Panc1 (cell line): ENCODE results near the gene ETV5. TPM values are rescaled to one million over a fixed set of nuclear protein-coding genes. Genes with fewer than 3 reads are reported as not detected.

Source experiments
- ATAC-seq: fragments of 200-7000 bp; cut with Tn5 transposase; 2 replicates; pipeline ENCODE4 v1.9.1; 2020; ENCODE audit warnings: mild to moderate bottlenecking, moderate library complexity
- BruUV-seq: library from RNA; stranded (reverse); fragments of 400-500 nt; replicated peaks from 2 replicates; lab custom pipeline; 2021; lab: Mats Ljungman, UMichigan
- CTCF ChIA-PET: fragments of 300-600 bp; sonication (Branson Sonifier 250); formaldehyde crosslinking; loops from one replicate; lab custom pipeline; 2022; ENCODE audit warnings: antibody characterized with exemption; lab: Charles Lee
- POLR2A ChIA-PET: fragments of 300-600 bp; sonication (Branson Sonifier 250); formaldehyde crosslinking; loops from one replicate; lab custom pipeline; 2022; ENCODE audit warnings: antibody characterized with exemption; lab: Charles Lee
- DNase-seq: peaks from one replicate; pipeline ENCODE4 v3.0.0-alpha.2; 2010; ENCODE audit warnings: low read depth, low spot score
- H3K27ac ChIP-seq: 2 replicates; pipeline ENCODE4 v1.5.1; 2011; ENCODE audit warnings: mild to moderate bottlenecking, low read length, inconsistent platforms
- H3K27me3 ChIP-seq: fragments of 200-500 bp; sonication (Bioruptor generic); 2 replicates; pipeline ENCODE4 v1.6.0; 2014; ENCODE audit warnings: low read length, inconsistent platforms; ENCODE audit not compliant: control insufficient read depth, insufficient read depth
- H3K36me3 ChIP-seq: fragments of 200-500 bp; sonication (Bioruptor generic); 2 replicates; pipeline ENCODE4 v1.5.1; 2014; ENCODE audit warnings: inconsistent platforms, mild to moderate bottlenecking, low read length, moderate library complexity; ENCODE audit not compliant: control insufficient read depth, insufficient read depth
- H3K4me1 ChIP-seq: 2 replicates; pipeline ENCODE4 v1.5.1; 2011; ENCODE audit warnings: inconsistent platforms, mild to moderate bottlenecking, low read length, moderate library complexity; ENCODE audit not compliant: control insufficient read depth, insufficient read depth
- H3K4me3 ChIP-seq, 2 experiments: 2 replicates each; pipeline ENCODE4 v1.5.1; 2011 to 2012; ENCODE audit warnings: low read depth in 2 of 2, low read length in 2 of 2, mild to moderate bottlenecking in 2 of 2, inconsistent platforms in 1 of 2, moderate library complexity in 1 of 2
- H3K9me3 ChIP-seq: fragments of 200-500 bp; sonication (Bioruptor generic); 2 replicates; pipeline ENCODE4 v1.5.1; 2014; ENCODE audit warnings: low read depth, mild to moderate bottlenecking, inconsistent platforms, low read length, moderate library complexity; ENCODE audit not compliant: control insufficient read depth, insufficient read depth
- CTCF ChIP-seq: fragments of 450-650 bp; IDR thresholded peaks from 2 replicates; pipeline ENCODE4 v1.5.1; 2017; ENCODE audit warnings: mild to moderate bottlenecking
- POLR2AphosphoS5 ChIP-seq: IDR thresholded peaks from 2 replicates; pipeline ENCODE4 v1.6.1; 2012; ENCODE audit warnings: mild to moderate bottlenecking, low read depth, low read length, moderate library complexity
- SIN3A ChIP-seq: IDR thresholded peaks from 2 replicates; pipeline ENCODE4 v1.6.1; 2012; ENCODE audit warnings: low read depth, mild to moderate bottlenecking, low read length, moderate library complexity, borderline replicate concordance; ENCODE audit not compliant: insufficient read depth
- TCF7L2 ChIP-seq: IDR thresholded peaks from 2 replicates; pipeline ENCODE4 v1.6.1; 2011; ENCODE audit warnings: mild to moderate bottlenecking, low read depth, low read length, inconsistent platforms
- in situ Hi-C: cut with HindIII; loops from 2 replicates; pipeline ENCODE4 v1.10.0; 2016; ENCODE audit warnings: low sequenced_read_pairs, low pct_unique_long_range_greater_than_20kb
- intact Hi-C: fragments of 100-400 bp; cut with micrococcal nuclease; formaldehyde crosslinking; loops from one replicate; pipeline ENCODE4 v1.10.0; 2022; ENCODE audit not compliant: unreplicated experiment
- total RNA-seq: library from RNA; stranded (reverse); gene quantifications from one replicate; pipeline ENCODE4 v1.2.1, GENCODE V29; 2021; ENCODE audit not compliant: unreplicated experiment
- TF ChIP-seq, protein P1 (sequence below), 2 experiments: IDR thresholded peaks; 2 replicates each; pipeline ENCODE4 v1.6.1; 2011 to 2012; ENCODE audit warnings: low read depth in 2 of 2, control low read depth in 1 of 2, low read length in 1 of 2, mild to moderate bottlenecking in 1 of 2, moderate library complexity in 1 of 2; ENCODE audit not compliant: insufficient read depth in 1 of 2

The ETV5 gene
- total RNA-seq, 1 experiment from 2014 or later: 79.3 TPM

DNA sequence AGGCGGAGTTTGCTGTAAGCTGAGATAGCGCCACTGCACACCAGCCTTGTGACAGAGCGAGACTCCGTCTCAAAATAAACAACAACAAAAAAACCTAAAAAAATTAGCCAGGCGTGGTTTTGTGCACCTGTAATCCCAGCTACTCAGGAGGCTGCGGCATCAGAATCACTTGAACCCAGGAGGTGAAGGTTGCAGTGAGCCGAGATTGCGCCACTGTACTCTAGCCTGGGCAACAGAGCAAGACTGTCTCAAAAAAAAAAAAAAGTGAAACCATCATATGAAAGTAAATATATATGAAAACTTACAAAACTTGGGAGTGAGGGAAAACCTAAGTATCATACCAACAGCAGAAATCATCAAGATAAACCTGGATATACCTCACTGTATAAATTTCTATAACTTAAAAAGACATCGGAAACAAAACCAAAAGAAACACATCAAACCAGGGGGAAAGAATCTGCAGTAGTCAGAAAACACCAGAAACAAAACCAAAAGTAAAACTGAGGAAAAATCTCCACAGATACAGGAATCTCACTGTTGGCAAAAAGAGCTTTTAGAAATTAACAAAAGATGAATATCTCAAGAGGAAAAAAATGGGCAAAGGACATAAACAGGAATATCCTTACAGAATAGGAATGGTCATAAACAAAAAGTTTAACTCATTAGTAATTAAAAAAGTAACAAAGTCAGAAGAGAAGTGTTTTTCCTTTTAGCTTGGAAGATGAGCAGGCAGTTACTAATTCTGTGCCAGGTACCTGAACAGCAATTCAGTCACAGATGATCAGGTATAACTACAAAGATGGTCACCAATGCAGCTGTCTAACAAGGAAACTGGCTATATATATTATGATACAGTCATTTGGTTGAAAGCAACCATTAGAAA, 41.3 kb downstream of the ETV5 start:
- intact Hi-C loops (no loop called here), in situ Hi-C loops (no loop called here)
- POLR2A ChIA-PET: no interaction called here

DNA sequence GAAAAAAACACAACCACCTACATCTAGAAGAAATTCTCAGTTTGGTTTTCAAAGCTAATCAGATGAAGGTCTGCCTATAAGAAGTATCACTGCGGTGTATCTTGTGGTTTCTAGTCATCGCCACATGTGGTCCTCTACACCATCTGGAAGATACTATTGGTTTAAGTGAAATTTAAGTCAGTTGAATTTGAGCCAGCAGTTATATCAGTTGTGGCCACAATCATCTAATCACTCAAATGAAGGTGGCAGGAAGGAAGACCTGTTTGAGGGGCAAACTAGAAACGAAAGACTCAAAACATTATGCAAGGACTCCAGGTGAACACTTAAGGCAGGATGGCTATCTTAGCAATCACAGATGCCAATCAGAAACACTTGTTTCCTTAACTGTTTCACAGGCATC, 48.7 kb downstream of the ETV5 start:
- ATAC-seq (no peak), DNase-seq (no peak)
- intact Hi-C loops: no loop called here
- Histone ChIP-seq H3K27me3 (no peaks in the 10 kb centered on the region), H3K4me3 (no peak overlapping the region), H3K27ac (no peak overlapping the region), H3K36me3 (peaks cover 36% of the 10 kb centered on the region), H3K9me3 (no peaks in the 10 kb centered on the region), H3K4me1 (no peaks in the 10 kb centered on the region)
- ChIA-PET POLR2A (no interaction called here), CTCF (no interaction called here)
- in situ Hi-C loops: no loop called here
- TF ChIP-seq, protein P1, sequence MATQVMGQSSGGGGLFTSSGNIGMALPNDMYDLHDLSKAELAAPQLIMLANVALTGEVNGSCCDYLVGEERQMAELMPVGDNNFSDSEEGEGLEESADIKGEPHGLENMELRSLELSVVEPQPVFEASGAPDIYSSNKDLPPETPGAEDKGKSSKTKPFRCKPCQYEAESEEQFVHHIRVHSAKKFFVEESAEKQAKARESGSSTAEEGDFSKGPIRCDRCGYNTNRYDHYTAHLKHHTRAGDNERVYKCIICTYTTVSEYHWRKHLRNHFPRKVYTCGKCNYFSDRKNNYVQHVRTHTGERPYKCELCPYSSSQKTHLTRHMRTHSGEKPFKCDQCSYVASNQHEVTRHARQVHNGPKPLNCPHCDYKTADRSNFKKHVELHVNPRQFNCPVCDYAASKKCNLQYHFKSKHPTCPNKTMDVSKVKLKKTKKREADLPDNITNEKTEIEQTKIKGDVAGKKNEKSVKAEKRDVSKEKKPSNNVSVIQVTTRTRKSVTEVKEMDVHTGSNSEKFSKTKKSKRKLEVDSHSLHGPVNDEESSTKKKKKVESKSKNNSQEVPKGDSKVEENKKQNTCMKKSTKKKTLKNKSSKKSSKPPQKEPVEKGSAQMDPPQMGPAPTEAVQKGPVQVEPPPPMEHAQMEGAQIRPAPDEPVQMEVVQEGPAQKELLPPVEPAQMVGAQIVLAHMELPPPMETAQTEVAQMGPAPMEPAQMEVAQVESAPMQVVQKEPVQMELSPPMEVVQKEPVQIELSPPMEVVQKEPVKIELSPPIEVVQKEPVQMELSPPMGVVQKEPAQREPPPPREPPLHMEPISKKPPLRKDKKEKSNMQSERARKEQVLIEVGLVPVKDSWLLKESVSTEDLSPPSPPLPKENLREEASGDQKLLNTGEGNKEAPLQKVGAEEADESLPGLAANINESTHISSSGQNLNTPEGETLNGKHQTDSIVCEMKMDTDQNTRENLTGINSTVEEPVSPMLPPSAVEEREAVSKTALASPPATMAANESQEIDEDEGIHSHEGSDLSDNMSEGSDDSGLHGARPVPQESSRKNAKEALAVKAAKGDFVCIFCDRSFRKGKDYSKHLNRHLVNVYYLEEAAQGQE (IDR thresholded peaks at IDR 0.05; ENCODE audit: insufficient read depth in 1 of 2, low read depth in 2 of 2, low read length in 1 of 2): no peak
- TF ChIP-seq POLR2AphosphoS5 (no peak), SIN3A (no peak), TCF7L2 (no peak), CTCF (no peak)
- no TSS peak for BruUV-seq

More for the DNA sequence above, 41.3 kb downstream of the ETV5 start:
- CTCF ChIA-PET: no interaction called here
- TF ChIP-seq, protein P1 (IDR thresholded peaks at IDR 0.05; ENCODE audit: insufficient read depth in 1 of 2, low read depth in 2 of 2, low read length in 1 of 2): no peak
- TF ChIP-seq CTCF: no peak
- no peak for TF ChIP-seq SIN3A
- no peak for TF ChIP-seq TCF7L2
- no peak for TF ChIP-seq POLR2AphosphoS5
- H3K4me3 ChIP-seq: no peak overlapping the region
- BruUV-seq: no TSS peak
- H3K27me3 ChIP-seq: no peaks in the 10 kb centered on the region
- H3K36me3 ChIP-seq: peaks cover 14% of the 10 kb centered on the region
- no peak for DNase-seq
- no peak for ATAC-seq
- no peaks in the 10 kb centered on the region for H3K4me1 ChIP-seq
- no peak overlapping the region for H3K27ac ChIP-seq
- no peaks in the 10 kb centered on the region for H3K9me3 ChIP-seq
